Duodenal mucosa (tissue), 2 donors: ENCODE results near the gene MYOZ3.

Experiments
- H3K27ac ChIP-seq: one replicate; pipeline ENCODE4 v1.7.0; 2013; ENCODE audit warnings: low read depth, low read length
- H3K27me3 ChIP-seq, 2 donors: one replicate each; pipeline ENCODE4 v1.7.0; 2013; ENCODE audit warnings: low read length in 2 of 2, control low read depth in 1 of 2; ENCODE audit not compliant: insufficient read depth in 2 of 2, control insufficient read depth in 1 of 2
- H3K36me3 ChIP-seq, 2 donors: one replicate each; pipeline ENCODE4 v1.7.0; 2013; ENCODE audit warnings: low read length in 2 of 2, control low read depth in 1 of 2; ENCODE audit not compliant: insufficient read depth in 2 of 2, control insufficient read depth in 1 of 2
- H3K4me1 ChIP-seq, 2 donors: one replicate each; pipeline ENCODE4 v1.7.0; 2013; ENCODE audit warnings: low read length in 2 of 2, control low read depth in 1 of 2; ENCODE audit not compliant: insufficient read depth in 2 of 2, control insufficient read depth in 1 of 2
- H3K4me3 ChIP-seq, 2 donors: one replicate each; pipeline ENCODE4 v1.7.0; 2013; ENCODE audit warnings: low read length in 2 of 2, low read depth in 1 of 2
- H3K9ac ChIP-seq, 2 donors: one replicate each; pipeline ENCODE4 v1.7.0; 2013; ENCODE audit warnings: low read length in 2 of 2, low read depth in 1 of 2
- H3K9me3 ChIP-seq, 2 donors: one replicate each; pipeline ENCODE4 v1.7.0; 2013; ENCODE audit warnings: low read length in 2 of 2, control low read depth in 1 of 2; ENCODE audit not compliant: control insufficient read depth in 1 of 2

MYOZ3 gene, protein sequence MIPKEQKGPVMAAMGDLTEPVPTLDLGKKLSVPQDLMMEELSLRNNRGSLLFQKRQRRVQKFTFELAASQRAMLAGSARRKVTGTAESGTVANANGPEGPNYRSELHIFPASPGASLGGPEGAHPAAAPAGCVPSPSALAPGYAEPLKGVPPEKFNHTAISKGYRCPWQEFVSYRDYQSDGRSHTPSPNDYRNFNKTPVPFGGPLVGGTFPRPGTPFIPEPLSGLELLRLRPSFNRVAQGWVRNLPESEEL

DNA sequence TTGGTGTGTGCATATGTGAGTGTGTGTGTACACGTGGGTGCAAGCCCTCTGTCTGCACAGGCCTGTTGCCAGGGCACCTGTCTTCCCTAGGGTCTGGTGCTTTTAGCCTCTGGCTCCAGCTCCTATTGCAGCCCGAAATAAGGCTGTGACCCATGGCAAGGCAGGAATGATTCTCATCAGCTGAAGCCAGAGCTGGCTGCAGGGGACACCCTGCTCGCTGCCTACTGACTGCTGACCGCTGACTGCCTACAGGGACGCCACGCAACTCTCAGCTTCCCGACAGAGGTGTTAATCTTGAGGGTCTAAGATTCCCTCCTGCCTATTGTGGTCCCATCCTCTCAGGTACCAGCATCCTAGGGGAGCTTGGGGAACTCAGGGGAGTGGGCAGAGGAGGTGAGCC, at the start of gene MYOZ3:
Gene MYOZ3 (plus strand): TSS at position 166 of the 400 bp plus-strand sequence. CDS start 1,691 bp downstream, outside the sequence.
- Histone ChIP-seq H3K4me1 (peaks cover 0 to 2% of the 10 kb centered on the region in 2 donors), H3K27me3 (peaks cover 8 to 12% of the 10 kb centered on the region in 2 donors), H3K4me3 (no peak within 1 kb of the TSS), H3K36me3 (no peaks in the 10 kb centered on the region), H3K27ac (no peak within 1 kb of the TSS), H3K9me3 (no peaks in the 10 kb centered on the region), H3K9ac (no peak within 1 kb of the TSS)

DNA sequence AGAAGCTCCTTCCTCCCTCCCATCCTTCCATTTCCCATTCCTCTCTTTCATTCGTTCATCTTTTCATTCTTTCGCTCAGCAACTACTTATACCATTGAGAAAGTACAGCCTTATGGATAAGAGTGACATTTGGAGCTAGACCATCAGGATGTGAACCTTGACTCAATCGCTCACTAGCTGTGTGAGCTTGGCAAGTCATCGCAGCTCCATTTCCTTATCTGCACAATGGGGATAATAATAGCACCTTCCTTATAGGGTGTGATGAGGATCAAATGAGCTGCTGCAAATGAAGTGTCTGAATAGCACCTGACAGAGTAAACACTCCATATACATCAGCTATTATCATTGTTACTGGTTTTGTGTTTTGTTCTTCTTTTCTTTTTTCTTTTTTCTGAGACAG, 48.6 kb upstream of the MYOZ3 start:
- Histone ChIP-seq H3K27ac (peak overlapping the region; percentile 37), H3K4me1 (peaks cover 74 to 76% of the 10 kb centered on the region in 2 donors)

DNA sequence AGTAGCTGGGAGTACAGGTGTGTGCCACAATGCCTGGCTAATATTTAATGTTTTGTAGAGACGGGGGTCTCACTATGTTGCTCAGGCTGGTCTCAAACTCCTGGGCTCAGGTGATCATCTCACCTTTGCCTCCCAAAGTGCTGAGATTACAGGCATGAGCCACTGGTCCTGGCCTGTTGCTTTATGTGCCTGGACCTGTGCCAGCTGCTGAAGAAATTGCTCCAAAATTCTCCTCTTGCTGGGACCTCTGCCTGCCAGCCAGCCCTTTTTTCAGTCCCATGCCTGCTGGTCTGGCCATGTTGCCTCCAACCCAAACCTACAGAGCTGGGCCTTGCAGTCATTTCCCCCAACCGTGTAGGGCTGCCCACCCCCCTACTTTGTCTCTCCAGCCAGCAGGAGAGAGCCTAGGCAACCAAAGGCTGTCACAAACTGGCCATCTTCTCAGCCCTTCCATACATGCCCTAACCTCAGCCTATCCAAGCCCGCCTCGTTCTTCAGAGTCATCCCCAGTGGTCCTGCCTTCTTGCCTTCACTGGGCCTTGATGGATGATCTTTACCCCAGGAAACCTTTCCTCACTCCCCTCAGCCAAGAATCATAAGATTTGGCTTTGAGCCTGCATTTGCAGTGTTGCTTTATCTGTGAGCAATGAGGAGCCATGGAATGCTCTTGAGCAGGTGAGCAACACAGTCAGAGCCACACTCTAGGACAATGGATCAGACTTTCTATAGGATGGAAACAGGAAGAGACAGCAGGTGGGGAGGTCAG, 48.0 kb upstream of the MYOZ3 start:
- Histone ChIP-seq H3K27ac (no peak overlapping the region), H3K9ac (peak overlapping the region in 1 of 2 donors; percentile 15)

More for the DNA sequence above, 48.6 kb upstream of the MYOZ3 start:
- Histone ChIP-seq H3K4me3 (no peak overlapping the region), H3K9me3 (no peaks in the 10 kb centered on the region), H3K9ac (peak overlapping the region in 1 of 2 donors; percentile 17), H3K27me3 (no peaks in the 10 kb centered on the region), H3K36me3 (no peaks in the 10 kb centered on the region)

DNA sequence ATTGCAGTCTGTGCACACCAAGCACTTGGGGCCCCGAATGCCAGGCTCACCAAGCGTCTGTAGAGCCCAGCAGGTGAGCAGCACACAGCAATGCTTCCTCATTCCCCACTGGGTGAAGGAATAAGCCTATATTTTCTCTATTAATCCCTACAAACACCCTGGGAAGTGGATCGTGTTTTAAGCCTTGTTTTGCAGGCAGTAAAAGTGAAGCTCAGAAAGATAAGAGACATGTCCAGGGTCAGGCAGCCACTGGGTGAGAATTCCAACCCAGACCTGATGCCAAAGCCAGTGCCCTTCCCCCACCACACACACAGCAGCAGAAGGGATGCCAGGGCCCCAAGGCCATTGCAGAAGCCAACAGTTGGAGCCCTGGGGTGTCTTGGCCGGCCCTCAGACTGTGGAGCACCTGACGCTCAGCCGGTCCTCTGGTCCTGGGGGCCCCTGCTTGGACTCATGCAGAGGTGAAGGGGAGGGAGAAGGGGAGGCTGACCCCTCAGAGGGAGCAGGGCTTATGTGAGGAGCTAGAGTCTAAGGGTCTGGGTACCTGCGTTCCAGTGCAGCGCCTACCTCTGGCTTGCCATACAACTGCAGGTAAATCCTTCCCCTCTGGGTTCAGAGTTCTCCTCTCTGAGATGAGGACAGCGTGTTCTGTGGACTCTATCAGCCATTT, 46.9 kb upstream of the MYOZ3 start:
- H3K9me3 ChIP-seq: no peaks in the 10 kb centered on the region
- peaks cover 0 to 12% of the 10 kb centered on the region in 2 donors for H3K36me3 ChIP-seq
- H3K27ac ChIP-seq: no peak overlapping the region
- H3K27me3 ChIP-seq: no peaks in the 10 kb centered on the region
- peaks cover 76 to 81% of the 10 kb centered on the region in 2 donors for H3K4me1 ChIP-seq
- peak overlapping the region in 1 of 2 donors; percentile 6 for H3K4me3 ChIP-seq
- peak overlapping the region in 1 of 2 donors; percentile 6 for H3K9ac ChIP-seq

More for the DNA sequence above, 48.0 kb upstream of the MYOZ3 start:
- Histone ChIP-seq H3K9me3 (no peaks in the 10 kb centered on the region), H3K4me3 (peak overlapping the region in 1 of 2 donors; percentile 6), H3K36me3 (peaks cover 0 to 4% of the 10 kb centered on the region in 2 donors), H3K4me1 (peaks cover 74 to 76% of the 10 kb centered on the region in 2 donors), H3K27me3 (no peaks in the 10 kb centered on the region)

DNA sequence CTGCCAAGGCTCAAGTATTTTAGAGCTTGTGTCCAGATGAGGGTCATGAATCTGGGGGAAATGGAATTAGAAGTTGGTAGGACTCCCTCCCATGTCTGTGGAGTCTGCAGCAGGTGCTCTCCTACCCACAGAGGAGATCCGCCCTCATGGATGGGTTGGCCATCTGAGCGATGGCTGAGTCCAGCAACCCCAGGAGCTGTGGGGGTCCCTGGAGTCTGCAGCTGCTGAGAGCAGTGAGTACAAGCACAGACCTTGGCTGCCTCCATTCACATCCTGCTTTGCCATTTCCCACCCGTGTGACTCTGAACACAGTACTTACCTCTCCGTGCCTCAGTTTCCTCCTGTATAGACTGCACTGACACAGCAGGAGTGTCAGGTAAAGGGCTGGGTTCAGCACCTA, 46.4 kb upstream of the MYOZ3 start:
- Histone ChIP-seq H3K4me1 (peaks cover 73 to 80% of the 10 kb centered on the region in 2 donors), H3K9ac (peak overlapping the region in 1 of 2 donors; percentile 22), H3K27me3 (no peaks in the 10 kb centered on the region), H3K9me3 (no peaks in the 10 kb centered on the region), H3K4me3 (peak overlapping the region in 1 of 2 donors; percentile 6), H3K27ac (peak overlapping the region; percentile 3), H3K36me3 (peaks cover 0 to 12% of the 10 kb centered on the region in 2 donors)

DNA sequence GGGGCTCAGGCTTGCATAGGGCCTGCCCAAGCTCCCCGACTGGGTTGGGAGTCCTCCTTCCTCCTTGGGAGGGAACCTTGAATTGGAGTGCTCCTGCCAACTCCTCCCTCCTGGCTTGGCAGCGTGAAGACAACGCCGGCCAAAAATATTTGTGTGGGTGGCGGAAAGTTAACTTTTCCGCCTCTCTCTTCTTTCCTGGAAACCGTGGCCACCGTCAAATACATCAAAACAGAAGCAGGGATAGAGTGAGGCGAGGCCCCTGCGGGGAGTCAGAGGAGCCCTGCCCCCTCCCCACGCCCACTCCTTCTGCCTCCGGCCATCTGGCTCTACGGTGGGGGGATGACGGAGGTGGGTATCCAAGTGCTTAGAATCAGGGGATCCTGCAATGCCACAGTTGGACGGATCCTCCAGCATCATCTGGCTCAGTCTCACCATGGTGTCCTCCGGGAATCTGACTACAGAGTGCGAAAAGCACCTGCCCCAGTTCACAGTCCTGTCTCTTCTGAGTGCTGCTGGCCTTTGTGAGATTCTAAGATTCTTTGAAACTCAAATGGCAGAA, 45.8 kb upstream of the MYOZ3 start:
- Histone ChIP-seq H3K4me1 (peaks cover 67 to 74% of the 10 kb centered on the region in 2 donors), H3K27me3 (no peaks in the 10 kb centered on the region), H3K9ac (peak overlapping the region in 1 of 2 donors; percentile 22), H3K36me3 (peaks cover 0 to 14% of the 10 kb centered on the region in 2 donors), H3K27ac (peak overlapping the region; percentile 40), H3K4me3 (peak overlapping the region in 1 of 2 donors; percentile 6), H3K9me3 (no peaks in the 10 kb centered on the region)

DNA sequence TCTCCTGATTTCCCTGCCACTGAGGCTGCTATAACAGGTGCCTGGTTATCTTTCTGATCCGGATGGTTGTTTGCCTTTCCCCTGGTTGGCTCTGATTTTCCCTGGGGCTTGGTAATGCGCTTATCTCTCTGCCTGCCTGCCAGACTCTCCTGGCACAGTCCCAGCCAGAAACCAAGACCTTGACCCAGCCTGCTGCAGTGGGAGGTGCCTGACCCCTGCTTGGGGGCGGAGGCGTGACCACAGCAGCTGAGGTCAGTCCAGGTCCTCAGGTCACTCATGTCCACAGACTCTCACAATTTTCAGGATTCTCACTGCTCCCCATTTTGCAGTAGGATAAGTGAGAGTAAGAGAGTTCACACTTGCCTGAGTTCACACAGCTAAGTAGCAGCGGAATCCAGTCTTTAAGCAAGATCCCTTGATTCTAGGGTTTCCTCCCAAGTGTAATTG, 45.0 kb upstream of the MYOZ3 start:
- H3K27me3 ChIP-seq: no peaks in the 10 kb centered on the region
- H3K4me3 ChIP-seq: peak overlapping the region in 1 of 2 donors; percentile 9
- no peak overlapping the region for H3K27ac ChIP-seq
- peaks cover 59 to 66% of the 10 kb centered on the region in 2 donors for H3K4me1 ChIP-seq
- peak overlapping the region; percentile 22 to 44 for H3K9ac ChIP-seq
- no peaks in the 10 kb centered on the region for H3K9me3 ChIP-seq
- H3K36me3 ChIP-seq: peaks cover 0 to 18% of the 10 kb centered on the region in 2 donors

DNA sequence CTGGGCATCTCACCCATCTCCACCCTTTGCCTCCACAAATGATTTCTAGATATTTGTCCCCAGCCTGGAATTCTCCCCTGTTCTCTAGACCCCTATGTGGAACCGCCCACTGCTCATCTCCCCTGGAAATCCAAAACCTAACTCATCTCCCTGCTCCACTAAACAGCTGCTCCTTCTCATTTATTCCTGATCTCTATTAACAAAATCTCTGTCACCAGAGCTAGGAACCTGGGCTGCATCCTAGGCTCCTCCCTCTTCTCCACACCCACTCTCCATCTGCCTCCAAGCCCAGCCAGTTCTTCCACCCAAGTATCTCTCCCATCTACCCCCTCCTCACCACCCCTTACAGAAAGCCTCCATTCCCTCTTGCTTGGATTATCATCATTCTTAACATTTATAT, 44.5 kb upstream of the MYOZ3 start:
- peak overlapping the region in 1 of 2 donors; percentile 9 for H3K4me3 ChIP-seq
- peaks cover 54 to 62% of the 10 kb centered on the region in 2 donors for H3K4me1 ChIP-seq
- H3K27me3 ChIP-seq: no peaks in the 10 kb centered on the region
- H3K36me3 ChIP-seq: peaks cover 0 to 18% of the 10 kb centered on the region in 2 donors
- no peak overlapping the region for H3K27ac ChIP-seq
- H3K9ac ChIP-seq: peak overlapping the region in 1 of 2 donors; percentile 44
- H3K9me3 ChIP-seq: no peaks in the 10 kb centered on the region

DNA sequence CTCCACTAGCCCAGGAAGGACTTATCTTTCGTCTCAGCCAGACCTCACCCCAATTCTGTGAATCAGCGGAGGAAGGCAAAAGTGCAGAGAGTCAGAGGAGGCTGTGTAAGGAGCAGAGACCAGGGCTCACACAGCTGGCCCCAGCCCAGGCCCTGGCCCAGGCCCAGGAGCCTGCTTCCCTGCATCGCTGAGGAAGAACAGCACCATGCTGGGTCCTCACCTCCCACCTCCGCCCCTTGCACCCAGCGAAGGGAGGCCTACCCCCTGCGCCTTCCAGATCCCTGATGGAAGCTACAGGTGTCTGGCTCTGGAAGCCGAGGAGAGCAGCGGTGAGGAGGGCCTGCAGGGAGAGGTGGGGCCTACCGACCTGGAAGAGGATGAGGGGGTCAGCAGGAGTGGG, 42.9 kb upstream of the MYOZ3 start:
- Histone ChIP-seq H3K4me3 (no peak overlapping the region), H3K9me3 (no peaks in the 10 kb centered on the region), H3K27ac (peak overlapping the region; percentile 3), H3K36me3 (peaks cover 0 to 25% of the 10 kb centered on the region in 2 donors), H3K27me3 (no peaks in the 10 kb centered on the region), H3K9ac (no peak overlapping the region), H3K4me1 (peaks cover 41 to 51% of the 10 kb centered on the region in 2 donors)
